ENCODE measurements around the gene PMVK. TPM values are rescaled to one million over a fixed set of nuclear protein-coding genes. Genes with fewer than 3 reads are reported as not detected.
A peak's percentile ranks its signal among the peaks of the same experiment; 100 is the strongest.

The PMVK gene
- total RNA-seq, 2 experiments from 2014 or later, result 6.6 to 7.4 TPM

DNA sequence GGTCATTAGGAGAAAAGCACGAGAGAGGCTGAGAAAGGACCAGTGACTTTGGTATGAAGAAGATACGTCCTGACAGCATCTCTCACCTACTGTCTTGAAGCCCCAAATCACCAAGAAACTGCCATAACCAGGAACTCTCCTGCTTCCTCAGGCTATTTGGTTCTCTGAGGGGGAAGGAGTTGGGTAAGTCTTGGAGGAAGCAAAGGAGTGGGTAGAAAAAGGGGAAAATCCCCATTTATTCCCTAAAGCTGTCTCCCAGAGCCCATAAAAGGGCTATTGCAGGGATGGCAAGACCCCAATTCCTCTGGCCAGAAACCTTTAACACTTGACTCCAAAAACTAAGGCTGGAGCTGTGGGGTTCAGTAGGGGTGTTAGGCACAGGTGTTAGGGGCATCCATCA lies 21.5 kb upstream of the PMVK start:
- no peaks in the 10 kb centered on the region for H3K9me3 Mint-ChIP-seq
- no peak overlapping the region for H3K4me3 ChIP-seq (ENCODE audit: low read length)
- H3K4me1 Mint-ChIP-seq (ENCODE audit: low read depth), result peaks cover 53% of the 10 kb centered on the region
- intact Hi-C loops (cut with DNase I, micrococcal nuclease), result loop anchor here in 1 of 2 experiments (10.0 kb wide), 1 partner anchor 127 kb away; no protein-coding TSS in a partner anchor
- H3K27me3 ChIP-seq (ENCODE audit: control insufficient read depth in 1 of 2, insufficient read depth in 2 of 2, low read length in 2 of 2), result no peaks in the 10 kb centered on the region
- no peaks in the 10 kb centered on the region for H3K27me3 Mint-ChIP-seq
- H3K4me3 Mint-ChIP-seq, result peak overlapping the region; percentile 20
- TF ChIP-seq CTCF (IDR thresholded peaks at IDR 0.05), result no peak
- ChIA-PET CTCF (interaction anchor here (5.0 to 5.1 kb wide), 2 partner anchors 41 to 58 kb away, joined by 24 to 62 read pairs; no protein-coding TSS in a partner anchor), POLR2A (no interaction called here)
- no peaks in the 10 kb centered on the region for H3K9me3 ChIP-seq (ENCODE audit: control insufficient read depth in 1 of 2, insufficient read depth in 1 of 2, low read length in 2 of 2)
- no peak overlapping the region for H3K27ac ChIP-seq (ENCODE audit: low read depth in 1 of 2, low read length in 2 of 2)
- H3K4me1 ChIP-seq (ENCODE audit: insufficient read depth, low read length), result peaks cover 88% of the 10 kb centered on the region
- DNase-seq, result no peak
- ATAC-seq (ENCODE audit: poor library complexity), result no peak
- peaks cover 34% of the 10 kb centered on the region for H3K36me3 ChIP-seq (ENCODE audit: insufficient read depth, low read length)
- peaks cover 51% of the 10 kb centered on the region for H3K36me3 Mint-ChIP-seq (ENCODE audit: low read depth)
- peak overlapping the region; percentile 96 for H3K27ac Mint-ChIP-seq

GRCh38 chr1:154957091-154957657 lies 20.7 kb upstream of the PMVK start:
- Histone ChIP-seq H3K27ac (ENCODE audit: low read depth in 1 of 2, low read length in 2 of 2) (peak overlapping the region; percentile 100), H3K36me3 (ENCODE audit: insufficient read depth, low read length) (peaks cover 36% of the 10 kb centered on the region), H3K27me3 (ENCODE audit: control insufficient read depth in 1 of 2, insufficient read depth in 2 of 2, low read length in 2 of 2) (no peaks in the 10 kb centered on the region), H3K4me3 (ENCODE audit: low read length) (no peak overlapping the region), H3K9me3 (ENCODE audit: control insufficient read depth in 1 of 2, insufficient read depth in 1 of 2, low read length in 2 of 2) (no peaks in the 10 kb centered on the region), H3K4me1 (ENCODE audit: insufficient read depth, low read length) (peaks cover 89% of the 10 kb centered on the region)
- ChIA-PET CTCF (interaction anchor here (1.0 to 5.1 kb wide), 3 partner anchors 42 to 105 kb away, joined by 4 to 62 read pairs (median 24); no protein-coding TSS in a partner anchor), POLR2A (interaction anchor here (1.6 to 6.6 kb wide), 4 partner anchors 13 to 61 kb away, joined by 9 to 72 read pairs (median 35); partner anchors contain the start of genes CKS1B, FLAD1 and SHC1)
- H3K36me3 Mint-ChIP-seq (ENCODE audit: low read depth), result peaks cover 51% of the 10 kb centered on the region
- H3K9me3 Mint-ChIP-seq, result no peaks in the 10 kb centered on the region
- no peak for ATAC-seq (ENCODE audit: poor library complexity)
- H3K4me3 Mint-ChIP-seq, result peak overlapping the region; percentile 95
- intact Hi-C loops (cut with DNase I, micrococcal nuclease), result loop anchor here (2.0 to 10.0 kb wide), 2 partner anchors 16 to 128 kb away; no protein-coding TSS in a partner anchor
- peaks cover 54% of the 10 kb centered on the region for H3K4me1 Mint-ChIP-seq (ENCODE audit: low read depth)
- DNase-seq, result no peak
- H3K27ac Mint-ChIP-seq, result peak overlapping the region; percentile 96
- H3K27me3 Mint-ChIP-seq, result no peaks in the 10 kb centered on the region
- no peak for TF ChIP-seq CTCF (IDR thresholded peaks at IDR 0.05)

DNA sequence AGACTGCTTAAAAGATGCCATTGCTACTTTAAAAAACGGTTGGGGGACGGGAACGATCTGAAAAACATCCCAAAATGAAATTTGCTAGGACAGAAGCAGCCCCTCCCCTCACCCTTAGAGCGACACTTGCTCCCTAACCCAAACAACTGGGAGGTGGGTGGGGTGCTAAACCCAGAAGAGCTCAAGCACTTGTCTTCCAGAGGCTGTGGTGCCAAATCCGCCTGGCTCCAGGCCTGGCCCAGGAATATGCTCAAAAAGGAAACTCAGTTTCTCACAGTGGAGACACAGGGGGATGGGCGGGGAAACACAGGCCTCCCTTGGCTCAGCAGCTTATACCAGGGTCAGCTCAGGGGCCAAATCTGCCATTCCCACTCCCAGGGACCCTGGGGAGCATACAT lies 20.0 kb upstream of the PMVK start:
- ChIA-PET POLR2A (interaction anchor here (1.0 to 6.6 kb wide), 9 partner anchors 14 to 129 kb away, joined by 3 to 72 read pairs (median 17); partner anchors contain the start of genes CKS1B, FLAD1, KCNN3 and SHC1), CTCF (interaction anchor here (1.0 to 5.3 kb wide), 9 partner anchors 17 to 128 kb away, joined by 3 to 62 read pairs (median 9); partner anchors contain the start of genes CKS1B and PMVK)
- DNase-seq (peak in 1 of 14 experiments; percentile 42), ATAC-seq (ENCODE audit: poor library complexity) (no peak)
- H3K9me3 ChIP-seq (ENCODE audit: control insufficient read depth in 1 of 2, insufficient read depth in 1 of 2, low read length in 2 of 2), result no peaks in the 10 kb centered on the region
- H3K27ac ChIP-seq (ENCODE audit: low read depth in 1 of 2, low read length in 2 of 2), result peak overlapping the region; percentile 100
- intact Hi-C loops (cut with DNase I, micrococcal nuclease), result loop anchor here (2.0 to 10.0 kb wide), 2 partner anchors 16 to 128 kb away; no protein-coding TSS in a partner anchor
- TF ChIP-seq CTCF (IDR thresholded peaks at IDR 0.05), result no peak
- peaks cover 58% of the 10 kb centered on the region for H3K4me1 Mint-ChIP-seq (ENCODE audit: low read depth)
- H3K27me3 ChIP-seq (ENCODE audit: control insufficient read depth in 1 of 2, insufficient read depth in 2 of 2, low read length in 2 of 2), result no peaks in the 10 kb centered on the region
- peak overlapping the region; percentile 95 for H3K4me3 Mint-ChIP-seq
- peak overlapping the region; percentile 69 for H3K4me3 ChIP-seq (ENCODE audit: low read length)
- no peaks in the 10 kb centered on the region for H3K27me3 Mint-ChIP-seq
- peaks cover 57% of the 10 kb centered on the region for H3K36me3 Mint-ChIP-seq (ENCODE audit: low read depth)
- peak overlapping the region; percentile 96 for H3K27ac Mint-ChIP-seq
- H3K9me3 Mint-ChIP-seq, result no peaks in the 10 kb centered on the region
- H3K4me1 ChIP-seq (ENCODE audit: insufficient read depth, low read length), result peaks cover 93% of the 10 kb centered on the region
- peaks cover 38% of the 10 kb centered on the region for H3K36me3 ChIP-seq (ENCODE audit: insufficient read depth, low read length)

Data from CD4-positive, alpha-beta T cell (primary cell).